ENCODE measurements around the gene TRMT10B.

The TRMT10B gene

DNA sequence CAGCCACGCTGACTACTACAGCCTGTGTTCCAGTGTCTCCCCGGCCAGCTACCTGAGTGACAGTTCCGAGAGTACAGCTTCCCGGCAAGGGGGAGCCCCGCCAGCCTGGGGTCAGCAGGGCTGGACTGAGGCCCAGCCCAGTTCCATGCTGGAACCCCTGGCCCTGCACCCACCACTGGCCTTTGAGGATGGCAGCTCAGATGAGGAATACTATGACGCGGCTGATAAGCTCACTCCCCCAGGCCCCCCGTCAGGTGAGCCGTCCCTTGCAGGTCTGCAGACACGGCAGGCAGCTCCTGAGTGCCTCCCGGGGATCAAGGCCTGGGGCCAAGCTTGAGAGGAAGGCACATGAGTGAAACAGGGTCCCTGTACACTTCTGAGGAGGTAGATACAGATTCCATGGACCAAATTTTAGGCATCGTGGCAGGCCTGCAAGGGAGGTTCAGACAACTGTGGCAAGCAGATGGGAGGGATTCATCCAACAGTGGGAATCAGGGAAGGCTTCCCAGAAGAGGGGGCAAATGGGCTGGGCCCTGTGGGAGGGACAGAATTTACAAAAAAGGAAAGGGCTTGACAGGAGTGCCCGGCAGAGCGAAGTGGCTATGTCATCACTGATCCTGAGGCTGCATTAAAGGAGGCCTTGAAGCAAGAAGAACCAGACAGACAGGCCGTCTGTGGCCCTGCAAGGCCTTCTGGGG is 12.8 kb upstream of the TRMT10B start:
- H2AFZ ChIP-seq (ENCODE audit: low read depth, low read length) = no peak overlapping the region
- no peak overlapping the region for H3K9ac ChIP-seq (ENCODE audit: low read length)
- H3K9me3 ChIP-seq (ENCODE audit: insufficient read depth, low read length) = no peaks in the 10 kb centered on the region
- no peaks in the 10 kb centered on the region for H3K4me1 ChIP-seq (ENCODE audit: low read length)
- no peaks in the 10 kb centered on the region for H3K79me2 ChIP-seq (ENCODE audit: low read length)
- no peak overlapping the region for H3K4me3 ChIP-seq (ENCODE audit: low read length)
- no peak overlapping the region for H3K27ac ChIP-seq (ENCODE audit: low read length)
- TF ChIP-seq EZH2phosphoT487 (IDR thresholded peaks at IDR 0.05; ENCODE audit: low read depth) = no peak
- H4K20me1 ChIP-seq (ENCODE audit: insufficient read depth, low read length) = no peaks in the 10 kb centered on the region
- no peaks in the 10 kb centered on the region for H3K36me3 ChIP-seq (replicated peaks; ENCODE audit: low read depth, low read length)
- H3K4me2 ChIP-seq (ENCODE audit: low read length) = no peak overlapping the region
- H3K27me3 ChIP-seq (ENCODE audit: low read depth, low read length) = no peaks in the 10 kb centered on the region

DNA sequence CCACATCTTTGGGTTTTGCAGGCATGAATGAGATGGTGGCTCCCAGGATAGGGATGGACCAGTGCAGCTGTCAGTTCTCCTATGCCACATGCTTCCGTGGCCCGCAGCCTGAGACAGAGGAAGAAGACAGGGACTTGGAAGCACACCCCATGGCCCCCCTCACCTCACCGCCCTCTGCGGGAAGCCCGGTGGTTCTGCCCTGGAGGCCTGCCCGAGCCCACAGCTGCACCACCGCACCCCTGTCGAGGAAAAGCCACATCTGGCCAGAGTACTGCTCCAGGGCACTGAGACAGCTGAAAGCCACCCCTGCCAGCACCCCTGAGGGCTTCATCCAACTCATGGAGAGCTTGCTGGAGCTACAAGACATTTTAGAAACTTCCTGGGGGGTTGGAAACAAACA is 7.6 kb upstream of the TRMT10B start:
- Histone ChIP-seq H3K4me1 (ENCODE audit: low read length) (peaks cover 9% of the 10 kb centered on the region), H2AFZ (ENCODE audit: low read depth, low read length) (no peak overlapping the region), H3K4me3 (ENCODE audit: low read length) (no peak overlapping the region), H3K4me2 (ENCODE audit: low read length) (no peak overlapping the region), H3K36me3 (replicated peaks; ENCODE audit: low read depth, low read length) (no peaks in the 10 kb centered on the region), H3K27ac (ENCODE audit: low read length) (no peak overlapping the region), H3K27me3 (ENCODE audit: low read depth, low read length) (no peaks in the 10 kb centered on the region), H4K20me1 (ENCODE audit: insufficient read depth, low read length) (no peaks in the 10 kb centered on the region), H3K9ac (ENCODE audit: low read length) (no peak overlapping the region), H3K79me2 (ENCODE audit: low read length) (no peaks in the 10 kb centered on the region), H3K9me3 (ENCODE audit: insufficient read depth, low read length) (no peaks in the 10 kb centered on the region)
- no peak for TF ChIP-seq EZH2phosphoT487 (IDR thresholded peaks at IDR 0.05; ENCODE audit: low read depth)
- TF ChIP-seq, protein P1, sequence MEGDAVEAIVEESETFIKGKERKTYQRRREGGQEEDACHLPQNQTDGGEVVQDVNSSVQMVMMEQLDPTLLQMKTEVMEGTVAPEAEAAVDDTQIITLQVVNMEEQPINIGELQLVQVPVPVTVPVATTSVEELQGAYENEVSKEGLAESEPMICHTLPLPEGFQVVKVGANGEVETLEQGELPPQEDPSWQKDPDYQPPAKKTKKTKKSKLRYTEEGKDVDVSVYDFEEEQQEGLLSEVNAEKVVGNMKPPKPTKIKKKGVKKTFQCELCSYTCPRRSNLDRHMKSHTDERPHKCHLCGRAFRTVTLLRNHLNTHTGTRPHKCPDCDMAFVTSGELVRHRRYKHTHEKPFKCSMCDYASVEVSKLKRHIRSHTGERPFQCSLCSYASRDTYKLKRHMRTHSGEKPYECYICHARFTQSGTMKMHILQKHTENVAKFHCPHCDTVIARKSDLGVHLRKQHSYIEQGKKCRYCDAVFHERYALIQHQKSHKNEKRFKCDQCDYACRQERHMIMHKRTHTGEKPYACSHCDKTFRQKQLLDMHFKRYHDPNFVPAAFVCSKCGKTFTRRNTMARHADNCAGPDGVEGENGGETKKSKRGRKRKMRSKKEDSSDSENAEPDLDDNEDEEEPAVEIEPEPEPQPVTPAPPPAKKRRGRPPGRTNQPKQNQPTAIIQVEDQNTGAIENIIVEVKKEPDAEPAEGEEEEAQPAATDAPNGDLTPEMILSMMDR (IDR thresholded peaks at IDR 0.05; ENCODE audit: low read depth, low read length) = no peak

DNA sequence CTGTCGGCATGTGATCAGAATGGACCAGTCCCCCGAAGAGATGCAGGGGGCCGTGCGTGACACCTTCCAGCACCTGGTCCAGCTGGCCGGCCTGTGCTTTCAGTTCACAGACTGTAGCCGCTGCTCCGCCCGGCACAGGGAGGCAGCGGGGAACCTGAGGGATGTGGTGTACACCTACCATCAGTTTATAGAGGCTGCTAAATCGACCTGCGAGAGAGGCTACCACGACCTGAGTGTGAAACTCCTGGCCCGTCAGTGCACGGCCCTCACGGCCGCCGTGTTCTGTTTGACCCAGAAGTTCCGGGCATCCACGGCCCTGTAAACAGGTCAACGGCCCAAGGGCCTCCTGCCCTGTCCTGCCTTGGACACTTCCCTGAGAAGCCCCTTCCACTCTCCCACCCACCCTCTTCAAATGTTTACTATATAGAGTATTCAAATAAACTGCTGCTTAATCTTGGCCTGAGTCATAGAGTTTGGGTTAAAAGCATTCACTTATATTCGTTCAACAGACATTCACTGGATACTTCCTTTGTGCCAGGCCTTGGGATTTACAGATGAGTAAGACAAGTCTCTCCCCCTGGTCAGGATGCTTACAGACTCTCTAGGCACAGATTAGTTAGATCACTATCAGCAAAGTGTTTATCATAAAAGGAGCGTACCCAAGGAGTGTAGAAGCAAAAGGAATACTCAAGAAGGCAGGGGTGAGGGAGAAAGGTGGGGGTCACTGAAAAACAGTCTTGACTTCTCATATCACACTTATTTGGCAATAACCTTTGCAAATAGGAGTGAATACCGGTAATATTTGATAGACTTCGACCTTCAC is 6.9 kb upstream of the TRMT10B start:
- Histone ChIP-seq H3K4me2 (ENCODE audit: low read length) (no peak overlapping the region), H4K20me1 (ENCODE audit: insufficient read depth, low read length) (no peaks in the 10 kb centered on the region), H3K4me1 (ENCODE audit: low read length) (peaks cover 9% of the 10 kb centered on the region), H3K9ac (ENCODE audit: low read length) (no peak overlapping the region), H3K9me3 (ENCODE audit: insufficient read depth, low read length) (no peaks in the 10 kb centered on the region), H3K27ac (ENCODE audit: low read length) (no peak overlapping the region), H3K4me3 (ENCODE audit: low read length) (no peak overlapping the region), H3K27me3 (ENCODE audit: low read depth, low read length) (no peaks in the 10 kb centered on the region), H3K36me3 (replicated peaks; ENCODE audit: low read depth, low read length) (no peaks in the 10 kb centered on the region), H2AFZ (ENCODE audit: low read depth, low read length) (no peak overlapping the region), H3K79me2 (ENCODE audit: low read length) (no peaks in the 10 kb centered on the region)
- TF ChIP-seq, protein P1 (IDR thresholded peaks at IDR 0.05; ENCODE audit: low read depth, low read length) = no peak
- TF ChIP-seq EZH2phosphoT487 (IDR thresholded peaks at IDR 0.05; ENCODE audit: low read depth) = no peak

DNA sequence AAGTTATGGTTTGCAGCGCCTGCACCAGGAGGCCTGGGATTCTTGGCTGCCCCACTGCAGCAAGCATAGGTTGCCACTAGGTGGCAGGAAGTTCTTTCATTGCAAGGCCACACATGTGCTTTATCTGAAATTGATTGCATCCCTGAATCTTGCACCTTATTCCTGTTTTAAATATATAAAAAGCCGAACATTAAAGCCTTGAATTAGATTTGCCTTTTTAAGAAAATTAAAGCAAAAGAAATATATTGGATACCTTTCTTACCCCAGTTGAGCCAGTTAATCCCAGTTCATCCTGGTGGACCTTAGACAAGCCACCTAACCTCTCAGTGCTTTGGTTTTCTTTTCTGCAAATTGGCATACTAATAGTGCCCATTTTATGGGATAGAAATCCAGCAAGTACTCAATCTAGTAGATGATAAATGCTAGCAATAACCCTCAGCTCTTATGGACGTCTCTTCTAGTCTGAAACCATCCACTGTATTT is 6.3 kb upstream of the TRMT10B start:
- Histone ChIP-seq H3K79me2 (ENCODE audit: low read length) (no peaks in the 10 kb centered on the region), H3K27me3 (ENCODE audit: low read depth, low read length) (no peaks in the 10 kb centered on the region), H3K4me3 (ENCODE audit: low read length) (no peak overlapping the region), H3K9me3 (ENCODE audit: insufficient read depth, low read length) (no peaks in the 10 kb centered on the region), H3K4me1 (ENCODE audit: low read length) (peaks cover 9% of the 10 kb centered on the region), H2AFZ (ENCODE audit: low read depth, low read length) (peak overlapping the region; percentile 79; the same call in 1 of the 2 replicates), H3K9ac (ENCODE audit: low read length) (no peak overlapping the region), H3K4me2 (ENCODE audit: low read length) (peak overlapping the region; percentile 29; the same call in 1 of the 2 replicates), H3K36me3 (replicated peaks; ENCODE audit: low read depth, low read length) (no peaks in the 10 kb centered on the region), H4K20me1 (ENCODE audit: insufficient read depth, low read length) (no peaks in the 10 kb centered on the region), H3K27ac (ENCODE audit: low read length) (no peak overlapping the region)
- no peak for TF ChIP-seq EZH2phosphoT487 (IDR thresholded peaks at IDR 0.05; ENCODE audit: low read depth)
- TF ChIP-seq, protein P1 (IDR thresholded peaks at IDR 0.05; ENCODE audit: low read depth, low read length) = peak; percentile 92
